Stimulated activated naive B cell treated with anti-CD40 and anti-IgM and Interleukin-4, amounts not matched to agents 10 μg/mL and 1 μg/mL and 100 μg/mL, for 72 hours (primary cell): ENCODE data around the gene TOMM7.

Experiments
- ATAC-seq, 2 donors: fragments of 150-1000 bp; cut with Tn5 transposase; replicated peaks; 2 replicates each; pipeline ENCODE4 v1.10.0; 2021; ENCODE audit warnings: moderate library complexity in 1 of 2
- DNase-seq: peaks from one replicate; pipeline ENCODE4 v3.0.0; 2021
- H3K27ac Mint-ChIP-seq: one replicate; pipeline ENCODE4 v1.8.0; 2022; ENCODE audit warnings: mild to moderate bottlenecking, mixed read lengths
- H3K27me3 Mint-ChIP-seq, 2 donors: one replicate each; pipeline ENCODE4 v1.8.0; 2022; ENCODE audit warnings: mixed read lengths in 2 of 2
- H3K36me3 Mint-ChIP-seq, 2 donors: one replicate each; pipeline ENCODE4 v1.8.0; 2022; ENCODE audit warnings: mixed read lengths in 2 of 2, mild to moderate bottlenecking in 1 of 2
- H3K4me1 Mint-ChIP-seq, 2 donors: one replicate each; pipeline ENCODE4 v1.8.0; 2022; ENCODE audit warnings: mixed read lengths in 2 of 2, mild to moderate bottlenecking in 1 of 2
- H3K4me3 Mint-ChIP-seq, 2 donors: one replicate each; pipeline ENCODE4 v1.8.0; 2022; ENCODE audit warnings: mild to moderate bottlenecking in 2 of 2, mixed read lengths in 2 of 2, moderate library complexity in 1 of 2
- H3K9me3 Mint-ChIP-seq, 2 donors: one replicate each; pipeline ENCODE4 v1.8.0; 2022; ENCODE audit warnings: mixed read lengths in 2 of 2, mild to moderate bottlenecking in 1 of 2

The TOMM7 gene

GRCh38 chr7:22772885-22773284 lies 49.8 kb downstream of the TOMM7 start:
- peaks cover 0 to 2% of the 10 kb centered on the region in 2 donors for H3K9me3 Mint-ChIP-seq
- no peak overlapping the region for H3K4me3 Mint-ChIP-seq
- H3K4me1 Mint-ChIP-seq = no peaks in the 10 kb centered on the region
- DNase-seq (no peak), ATAC-seq (no peak)
- H3K27ac Mint-ChIP-seq = no peak overlapping the region
- H3K36me3 Mint-ChIP-seq = no peaks in the 10 kb centered on the region
- H3K27me3 Mint-ChIP-seq = peaks cover 8% of the 10 kb centered on the region in 2 donors

GRCh38 chr7:22771872-22772228 lies 50.8 kb downstream of the TOMM7 start:
- Mint-ChIP-seq H3K9me3 (peaks cover 0 to 2% of the 10 kb centered on the region in 2 donors), H3K27me3 (peaks cover 8% of the 10 kb centered on the region in 2 donors), H3K4me3 (no peak overlapping the region), H3K4me1 (no peaks in the 10 kb centered on the region), H3K36me3 (no peaks in the 10 kb centered on the region), H3K27ac (no peak overlapping the region)
- ATAC-seq (no peak), DNase-seq (no peak)

- no peak overlapping the region for H3K4me3 Mint-ChIP-seq
- no peaks in the 10 kb centered on the region for H3K36me3 Mint-ChIP-seq
- H3K9me3 Mint-ChIP-seq = peaks cover 0 to 2% of the 10 kb centered on the region in 2 donors
- DNase-seq (no peak), ATAC-seq (no peak)
- H3K27me3 Mint-ChIP-seq = peaks cover 8% of the 10 kb centered on the region in 2 donors
- no peak overlapping the region for H3K27ac Mint-ChIP-seq
- H3K4me1 Mint-ChIP-seq = peaks cover 0 to 2% of the 10 kb centered on the region in 2 donors
Observed at GRCh38 chr7:22771194-22771871, 51.3 kb downstream of the TOMM7 start.

- H3K9me3 Mint-ChIP-seq = peaks cover 0 to 8% of the 10 kb centered on the region in 2 donors
- peak; percentile 82 to 90 for ATAC-seq
- peaks cover 9 to 22% of the 10 kb centered on the region in 2 donors for H3K4me1 Mint-ChIP-seq
- no peak for DNase-seq
- peak overlapping the region; percentile 44 for H3K27ac Mint-ChIP-seq
- H3K27me3 Mint-ChIP-seq = no peaks in the 10 kb centered on the region
- peaks cover 0 to 2% of the 10 kb centered on the region in 2 donors for H3K36me3 Mint-ChIP-seq
- no peak overlapping the region for H3K4me3 Mint-ChIP-seq
Observed at GRCh38 chr7:22765609-22766008, 57.0 kb downstream of the TOMM7 start.
